Measurements from ENCODE around the gene SLC12A5.
A peak's percentile ranks its signal among the peaks of the same experiment; 100 is the strongest.
"Not testable (repeated sequence)": the region's sequence is repeated elsewhere in the genome, so short reads cannot be mapped to it uniquely, and the experiment has no call there.

Gene SLC12A5

DNA sequence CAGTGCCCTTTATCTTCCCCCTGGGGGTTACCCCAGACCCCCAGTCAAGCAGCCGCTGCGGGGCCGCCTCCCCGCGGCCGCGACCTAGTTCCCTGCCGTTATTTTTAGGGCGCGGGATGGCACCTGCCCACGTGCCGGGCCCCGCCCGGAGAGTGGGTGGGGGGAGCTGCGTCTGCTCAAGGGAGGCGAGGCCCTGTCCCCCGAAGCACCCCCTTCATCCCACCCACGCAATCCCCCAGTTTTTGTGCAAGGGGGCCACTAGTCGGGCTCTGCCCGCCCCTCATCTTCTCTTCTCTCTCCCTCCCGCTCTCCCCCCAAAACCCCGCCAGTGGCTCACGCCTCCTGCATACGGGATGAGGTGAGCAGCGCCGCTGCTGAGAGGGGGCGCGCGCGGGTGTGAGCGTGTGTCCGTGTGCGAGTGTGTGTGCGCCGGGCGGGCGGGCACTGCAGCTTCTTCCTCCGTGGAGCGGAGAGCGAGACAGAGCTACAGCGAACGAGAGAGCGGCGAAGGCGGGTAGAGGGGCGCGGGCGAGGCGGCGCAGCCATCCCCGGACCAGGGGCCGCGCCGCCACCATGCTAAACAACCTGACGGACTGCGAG, at the start of gene SLC12A5:
Gene SLC12A5 (plus strand): TSS at position 444 of the 600 bp plus-strand sequence. CDS start 130 bp downstream, at position 574.
- DNase-seq: no peak

GRCh38 chr20:45981261-45981660, 47.8 kb upstream of the SLC12A5 start:
- no peak for DNase-seq

DNA sequence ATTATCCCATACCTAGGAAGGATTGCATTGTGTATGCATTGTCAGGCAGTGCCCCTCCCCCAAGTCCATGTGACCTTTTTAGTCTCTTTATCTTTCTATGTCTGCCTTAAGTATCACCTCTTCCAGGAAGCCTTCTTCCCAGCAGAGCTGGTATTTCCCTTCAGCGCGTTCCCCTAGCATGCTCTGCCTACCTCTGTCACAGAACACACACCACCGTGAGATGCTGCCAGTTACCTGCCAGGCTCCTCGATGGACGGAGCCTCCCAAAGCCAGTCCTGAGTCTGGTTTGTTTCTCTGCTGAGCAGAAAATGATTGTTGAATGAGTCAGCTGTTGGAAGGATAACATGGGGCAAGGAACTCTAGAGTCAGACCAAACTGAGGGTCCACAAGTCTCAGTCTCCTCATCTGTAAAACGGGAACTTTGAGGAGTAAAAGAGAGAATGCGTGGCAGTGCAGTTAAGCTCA, 45.7 kb upstream of the SLC12A5 start:
- no peak for DNase-seq

GRCh38 chr20:45985573-45985972, 43.4 kb upstream of the SLC12A5 start:
- DNase-seq: no peak

GRCh38 chr20:45987108-45987780, 41.8 kb upstream of the SLC12A5 start:
- DNase-seq: no peak

DNA sequence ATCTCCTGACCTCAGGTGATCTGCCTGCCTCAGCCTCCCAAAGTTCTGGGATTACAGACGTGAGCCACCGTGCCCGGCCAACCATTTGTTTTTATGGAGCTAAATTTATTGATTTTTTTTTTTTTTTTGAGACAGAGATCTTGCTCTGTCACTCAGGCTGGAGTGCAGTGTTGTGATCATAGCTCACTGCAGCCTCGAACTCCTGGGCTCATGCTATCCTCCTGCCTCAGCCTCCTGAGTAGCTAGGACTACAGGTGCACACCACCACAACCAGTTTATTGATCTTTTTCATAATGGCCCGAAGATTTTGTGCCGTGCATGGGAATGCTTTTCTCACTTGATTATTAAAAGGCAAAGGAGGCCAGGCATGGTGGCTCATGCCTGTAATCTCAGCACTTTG, 40.2 kb upstream of the SLC12A5 start:
- not testable (repeated sequence) for DNase-seq

- DNase-seq: no peak
Observed at GRCh38 chr20:45991616-45992015, 37.4 kb upstream of the SLC12A5 start.

- DNase-seq: no peak
Observed at GRCh38 chr20:45993197-45993951, 35.6 kb upstream of the SLC12A5 start.

GRCh38 chr20:45994761-45995493, 34.1 kb upstream of the SLC12A5 start:
- DNase-seq: no peak

DNA sequence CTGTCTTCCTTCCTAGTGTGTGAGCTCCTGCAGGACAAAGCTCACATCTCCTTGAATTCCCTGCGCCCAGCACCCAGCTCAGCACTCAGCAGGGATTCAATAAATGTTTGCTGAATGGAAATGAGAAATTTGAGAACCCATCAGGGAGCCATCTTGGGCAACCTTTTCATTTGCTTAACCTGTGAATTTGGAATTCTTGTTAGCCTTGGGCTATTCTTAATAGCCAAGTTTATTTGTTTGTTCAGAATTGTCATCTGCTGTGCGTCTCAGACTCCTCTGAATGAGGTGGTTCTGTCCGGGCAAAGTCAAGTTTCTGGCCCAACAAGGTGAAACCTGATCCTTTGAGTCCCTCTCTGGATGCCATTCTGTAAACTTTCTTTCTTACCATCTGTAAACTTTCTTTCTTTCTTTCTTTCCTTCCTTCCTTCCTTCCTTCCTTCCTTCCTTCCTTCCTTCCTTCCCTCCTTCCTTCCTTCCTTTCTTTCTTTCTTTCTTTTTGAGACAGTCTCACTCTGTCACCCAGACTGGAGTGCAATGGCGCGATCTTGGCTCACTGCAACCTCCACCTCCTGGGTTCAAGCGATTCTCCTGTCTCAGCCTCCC, 33.4 kb upstream of the SLC12A5 start:
- DNase-seq: not testable (repeated sequence)

DNA sequence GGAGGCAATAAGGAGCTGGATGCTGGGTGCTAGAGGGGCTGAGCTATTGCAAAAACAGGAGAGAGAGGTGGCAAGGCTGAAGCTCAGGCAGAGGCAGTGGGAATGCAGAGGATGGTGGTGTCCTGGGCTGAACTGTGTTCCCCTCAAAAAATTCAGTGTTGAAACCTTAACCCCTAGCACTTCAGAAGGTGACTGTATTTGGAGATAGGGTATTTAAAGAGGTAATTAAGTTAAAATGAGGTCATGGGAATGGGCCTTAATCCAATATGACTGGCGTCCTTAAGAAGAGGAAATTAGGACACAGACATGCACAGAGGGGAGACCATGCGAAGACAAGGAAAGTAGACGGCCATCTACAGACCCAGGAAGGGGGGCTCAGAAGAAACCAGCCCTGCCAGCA, 31.8 kb upstream of the SLC12A5 start:
- DNase-seq: no peak

DNA sequence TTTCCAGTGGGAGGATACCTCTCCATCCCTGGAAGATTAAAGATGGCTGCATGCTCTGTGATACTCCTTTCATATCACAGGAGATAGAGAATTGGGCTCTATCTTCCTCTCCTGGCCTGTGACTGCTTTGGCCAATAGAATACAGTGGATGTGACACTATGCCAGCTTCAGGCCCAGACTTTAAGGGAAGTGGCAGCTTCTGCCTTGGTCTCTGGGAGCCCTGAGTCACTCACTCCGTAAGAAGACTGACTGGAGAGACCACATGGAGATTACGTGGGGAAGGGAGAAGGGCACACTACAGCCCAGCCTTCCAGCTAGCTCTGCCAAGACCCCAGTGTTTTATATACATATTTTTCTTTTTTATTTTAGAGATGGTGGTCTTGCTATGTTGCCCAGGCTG, 30.7 kb upstream of the SLC12A5 start:
- DNase-seq: no peak

DNA sequence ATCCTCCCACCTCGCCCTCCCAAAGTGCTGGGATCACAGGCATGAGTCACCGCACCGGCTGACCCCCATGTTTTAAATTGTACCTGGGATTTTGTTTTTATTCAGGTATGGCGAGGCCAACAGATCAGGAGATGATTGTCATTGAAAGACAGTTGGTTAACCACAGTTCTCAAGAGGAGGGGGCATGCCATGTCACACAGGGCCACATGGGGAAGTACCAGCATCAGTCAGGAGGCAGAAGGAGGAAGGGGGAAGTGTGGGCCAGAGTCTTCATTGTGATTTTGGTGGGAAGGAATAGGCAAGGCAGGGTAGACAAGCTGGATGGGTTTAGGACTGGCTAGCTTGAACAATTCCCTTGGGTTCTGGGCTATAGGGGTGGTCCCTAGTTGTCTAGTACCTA, 30.3 kb upstream of the SLC12A5 start:
- DNase-seq: no peak

- DNase-seq: no peak
Observed at GRCh38 chr20:45999557-46000261, 29.3 kb upstream of the SLC12A5 start.

DNA sequence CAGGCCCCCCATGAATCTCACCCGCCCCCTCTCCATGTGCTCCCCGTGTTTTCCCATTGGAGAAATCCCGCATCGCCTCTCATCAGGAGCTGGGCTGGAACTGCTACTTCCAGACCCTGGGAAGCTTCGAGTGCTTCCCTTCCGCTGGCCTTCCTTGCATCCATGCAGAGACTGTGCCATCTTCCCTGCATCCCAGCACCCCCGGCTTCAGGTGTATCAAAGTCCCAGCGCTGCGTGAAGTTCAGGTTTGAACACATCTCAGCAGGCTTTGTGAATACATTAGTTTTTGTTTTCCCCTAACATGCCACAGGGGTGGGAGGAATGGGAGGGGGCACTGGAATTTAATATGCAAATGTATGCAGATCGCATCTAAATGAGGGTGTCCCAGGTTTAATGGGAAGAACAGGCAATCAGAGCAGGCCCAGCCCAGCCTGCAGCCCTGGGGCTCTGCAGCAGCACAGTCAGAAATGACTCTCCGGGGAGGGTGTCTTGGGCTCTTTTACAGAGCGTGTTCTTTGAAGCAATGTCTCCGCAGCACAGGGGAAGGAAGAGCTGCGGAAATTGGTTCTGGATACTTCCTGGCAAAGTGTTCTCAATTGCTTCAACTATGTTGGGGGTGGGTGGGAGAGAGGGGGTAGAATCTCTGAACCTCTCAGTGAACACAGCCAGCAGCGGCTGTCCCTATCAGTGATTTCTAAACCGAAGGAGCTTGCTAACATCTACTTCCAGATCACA, 28.6 kb upstream of the SLC12A5 start:
- DNase-seq: no peak

- DNase-seq: no peak
Observed at GRCh38 chr20:46001498-46001897, 27.5 kb upstream of the SLC12A5 start.

DNA sequence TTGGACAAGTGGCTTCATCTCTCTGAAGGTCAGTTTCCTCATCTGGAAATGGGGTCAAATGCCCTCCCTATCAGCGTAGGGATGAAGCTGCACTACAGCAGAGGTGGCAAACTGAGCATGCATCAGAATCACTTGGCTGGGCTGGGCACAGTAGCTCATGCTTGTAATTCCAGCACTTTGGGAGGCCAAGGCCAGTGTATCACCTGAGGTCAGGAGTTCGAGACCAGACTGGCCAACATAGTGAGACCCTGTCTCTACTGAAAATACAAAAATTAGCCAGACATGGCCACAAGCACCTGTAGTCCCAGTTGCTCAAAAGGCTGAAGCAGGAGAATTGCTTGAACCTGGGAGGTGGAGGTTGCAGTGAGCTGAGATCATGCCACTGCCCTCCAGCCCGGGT, 27.0 kb upstream of the SLC12A5 start:
- DNase-seq: no peak

DNA sequence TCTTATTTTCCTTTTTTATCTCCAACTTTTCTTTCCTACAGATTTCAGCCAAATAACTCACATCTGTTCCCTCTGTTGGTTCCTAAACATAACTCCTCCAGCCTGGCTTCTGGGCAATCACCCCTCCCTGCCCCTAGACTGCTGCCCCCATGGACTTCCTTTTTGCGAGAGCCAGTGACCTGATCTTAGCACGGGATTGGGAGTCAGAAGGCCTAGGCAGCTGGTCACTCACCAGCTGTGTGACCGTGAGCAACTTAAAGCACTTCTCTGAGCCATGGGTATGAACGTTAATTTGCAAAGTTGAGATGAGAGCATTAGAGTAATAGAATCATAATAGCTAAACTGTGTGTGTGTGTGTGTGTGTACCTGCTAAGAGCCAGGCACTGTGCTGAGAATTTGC, 24.8 kb upstream of the SLC12A5 start:
- DNase-seq: no peak

DNA sequence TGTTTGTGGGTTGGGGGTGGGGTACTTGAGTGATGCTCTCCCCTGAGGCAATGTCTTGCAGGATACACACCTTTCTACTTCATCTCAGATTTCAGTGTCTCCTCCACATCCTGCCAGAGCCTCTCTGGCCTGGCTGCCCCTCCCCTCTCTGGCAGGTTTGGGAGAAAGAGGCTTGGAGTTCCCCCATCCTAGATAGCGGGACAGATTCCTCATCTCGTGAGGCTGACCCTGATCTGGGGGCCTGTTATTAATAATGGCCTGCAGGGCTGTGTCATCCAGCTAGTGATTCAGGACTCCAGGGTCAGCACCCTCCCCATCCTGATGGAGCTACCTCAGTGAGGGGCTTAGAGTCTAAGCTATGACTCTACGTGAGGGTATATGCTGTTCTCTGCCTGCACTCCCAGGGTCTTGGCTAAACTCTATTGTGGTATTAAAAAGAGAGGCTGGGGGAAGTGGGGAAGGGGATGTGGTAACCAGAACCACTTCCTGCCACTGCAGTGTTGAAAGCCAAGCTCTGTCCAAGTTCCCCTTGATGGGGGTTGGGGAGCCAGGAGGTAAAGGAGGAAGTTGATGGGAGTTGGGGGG, 24.0 kb upstream of the SLC12A5 start:
- DNase-seq: peak; percentile 62

DNA sequence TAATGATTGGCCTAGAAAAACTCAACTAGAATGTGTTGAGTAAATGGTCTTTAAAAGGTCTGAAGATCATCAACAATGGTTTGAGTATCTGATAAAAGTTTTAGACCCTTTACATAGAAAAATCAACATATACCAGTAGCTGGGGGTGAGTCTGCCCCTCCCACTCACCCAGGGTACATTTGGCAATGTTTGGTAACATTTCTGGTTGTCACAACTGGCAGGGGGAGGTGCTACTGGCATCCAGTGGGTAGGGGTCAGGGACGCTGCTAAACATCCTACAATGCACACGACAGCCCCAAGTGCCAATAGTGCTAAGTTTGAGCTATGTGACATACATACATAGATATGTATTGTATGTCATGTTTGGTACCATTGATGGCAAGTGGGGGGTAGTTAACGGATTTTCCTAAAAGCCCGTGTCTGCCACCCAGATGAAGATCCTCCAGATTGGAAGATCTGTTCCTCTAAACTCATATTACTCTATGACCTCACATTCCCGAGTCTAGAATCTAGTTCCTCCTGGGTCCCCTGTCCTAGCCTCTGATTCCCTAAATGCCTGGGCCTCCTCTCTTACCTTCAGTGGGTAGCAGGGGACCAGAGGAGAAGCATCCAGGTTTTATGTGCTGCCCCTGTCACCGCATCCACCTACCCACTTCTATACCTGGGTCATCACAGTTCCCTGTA, 22.9 kb upstream of the SLC12A5 start:
- DNase-seq: no peak
